T follicular helper cell (primary cell): ENCODE measurements around the gene SPC25.
"Not testable (repeated sequence)": the region's sequence is repeated elsewhere in the genome, so short reads cannot be mapped to it uniquely, and the experiment has no call there.

Experiments used
- DNase-seq: peaks from one replicate; pipeline ENCODE4 v3.0.0-alpha.2; 2020; ENCODE audit warnings: low read depth
- total RNA-seq, 2 experiments: gene quantifications; one replicate each; lab custom pipeline; 2026; lab: John Stamatoyannopoulos, UW

Gene SPC25
- total RNA-seq: 0.09 to 0.24 reads per million in 2 experiments

- peak; percentile 84 for DNase-seq
Observed at GRCh38 chr2:168890006-168890782, at the start of gene SPC25. TSS of gene SPC25 (minus strand) at chr2:168890430. CDS start at chr2:168889519, 911 bp downstream.

GRCh38 chr2:168939918-168940317 is 49.7 kb upstream of the SPC25 start:
- no peak for DNase-seq

- DNase-seq: no peak
Observed at GRCh38 chr2:168939061-168939460, 48.8 kb upstream of the SPC25 start.

GRCh38 chr2:168935810-168936581 is 45.8 kb upstream of the SPC25 start:
- no peak for DNase-seq

- DNase-seq: no peak
Observed at GRCh38 chr2:168934826-168935225, 44.6 kb upstream of the SPC25 start.

GRCh38 chr2:168932174-168932573 is 41.9 kb upstream of the SPC25 start:
- DNase-seq: not testable (repeated sequence)

- no peak for DNase-seq
Observed at GRCh38 chr2:168930242-168930641, 40.0 kb upstream of the SPC25 start.

- no peak for DNase-seq
Observed at GRCh38 chr2:168929031-168929430, 38.8 kb upstream of the SPC25 start.

- DNase-seq: no peak
Observed at GRCh38 chr2:168928113-168928831, 38.0 kb upstream of the SPC25 start.

GRCh38 chr2:168926621-168927386 is 36.6 kb upstream of the SPC25 start:
- no peak for DNase-seq

- DNase-seq: no peak
Observed at GRCh38 chr2:168920504-168921157, 30.4 kb upstream of the SPC25 start.

GRCh38 chr2:168916331-168916675 is 26.1 kb upstream of the SPC25 start:
- no peak for DNase-seq

- DNase-seq: no peak
Observed at GRCh38 chr2:168915441-168916330, 25.5 kb upstream of the SPC25 start.

- DNase-seq: no peak
Observed at GRCh38 chr2:168913495-168913894, 23.3 kb upstream of the SPC25 start.

GRCh38 chr2:168912901-168913369 is 22.7 kb upstream of the SPC25 start:
- DNase-seq: no peak

- DNase-seq: no peak
Observed at GRCh38 chr2:168912466-168912865, 22.2 kb upstream of the SPC25 start.

GRCh38 chr2:168910330-168910729 is 20.1 kb upstream of the SPC25 start:
- no peak for DNase-seq

- no peak for DNase-seq
Observed at GRCh38 chr2:168907940-168908662, 17.9 kb upstream of the SPC25 start.

- no peak for DNase-seq
Observed at GRCh38 chr2:168904358-168904757, 14.1 kb upstream of the SPC25 start.
